ENCODE data around the gene ECHDC3.

DNA sequence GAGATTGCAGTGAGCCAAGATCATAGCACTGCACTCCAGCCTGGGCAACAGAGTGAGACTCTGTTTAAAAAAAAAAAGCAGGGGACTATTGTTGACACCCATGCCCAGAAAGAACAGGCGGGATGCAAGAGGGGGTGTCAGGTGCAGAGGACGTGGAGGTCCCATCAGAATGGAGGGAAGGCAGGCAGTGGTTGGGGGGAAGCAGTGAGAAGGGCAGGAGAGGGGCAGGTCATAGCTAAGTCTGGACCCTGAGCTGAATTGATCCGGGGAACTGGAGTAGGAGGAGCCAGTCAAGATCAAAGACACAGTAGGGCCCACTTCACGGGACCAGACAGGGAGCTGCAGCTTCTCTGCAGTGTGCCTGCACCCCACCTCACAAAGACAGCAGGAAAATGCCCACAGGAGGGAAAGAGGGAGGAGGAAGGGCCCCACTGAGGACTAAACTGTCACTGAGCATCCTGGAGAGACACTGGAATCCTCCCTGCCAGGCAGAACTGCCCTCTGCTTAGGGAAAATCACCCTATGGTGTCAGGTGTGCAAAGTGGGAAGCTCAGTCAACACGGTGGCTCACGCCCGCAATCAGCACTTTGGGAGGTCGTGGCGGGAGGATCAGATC, 27.3 kb upstream of the ECHDC3 start:
- TF ChIP-seq POLR2AphosphoS5 (IDR thresholded peaks at IDR 0.05; ENCODE audit: borderline replicate concordance, low read depth, low read length) (no peak), EZH2 (IDR thresholded peaks at IDR 0.05) (no peak), FOXP2 (optimal IDR thresholded peaks at IDR 0.05; ENCODE audit: control extremely low read depth, extremely low read length, insufficient read depth) (no peak)
